ENCODE results near the gene FBH1.

GRCh38 chr10:5945561-5946418 lies 55.7 kb downstream of the FBH1 start:
- no peak for TF ChIP-seq CTCF (IDR thresholded peaks at IDR 0.05; ENCODE audit: borderline replicate concordance, extremely low read depth, low read length, poor library complexity, severe bottlenecking)
- no peak for TF ChIP-seq EZH2 (IDR thresholded peaks at IDR 0.05; ENCODE audit: borderline replicate concordance, low read depth, low read length, severe bottlenecking)

Measured in DND-41 (cell line).